ENCODE data around the gene PSMD5.
"Not testable (repeated sequence)": the region's sequence is repeated elsewhere in the genome, so short reads cannot be mapped to it uniquely, and the experiment has no call there.

Gene PSMD5

GRCh38 chr9:120854596-120855327 is 12.0 kb upstream of the PSMD5 start:
- DNase-seq = no peak

- DNase-seq = no peak
Observed at GRCh38 chr9:120853198-120853597, 10.5 kb upstream of the PSMD5 start.

- no peak for DNase-seq
Observed at GRCh38 chr9:120852240-120853010, 9.7 kb upstream of the PSMD5 start.

- no peak for DNase-seq
Observed at GRCh38 chr9:120851449-120851848, 8.7 kb upstream of the PSMD5 start.

- DNase-seq = no peak
Observed at GRCh38 chr9:120850315-120850714, 7.6 kb upstream of the PSMD5 start.

GRCh38 chr9:120846906-120847305 is 4.2 kb upstream of the PSMD5 start:
- peak; percentile 76 for DNase-seq

- DNase-seq = no peak
Observed at GRCh38 chr9:120846251-120846889, 3.6 kb upstream of the PSMD5 start.

- DNase-seq = peak; percentile 37
Observed at GRCh38 chr9:120845255-120845654, 2.5 kb upstream of the PSMD5 start.

GRCh38 chr9:120841930-120842684 is 615 bp downstream of the PSMD5 start:
- no peak for DNase-seq

GRCh38 chr9:120839146-120839545 is 3.6 kb downstream of the PSMD5 start:
- peak; percentile 57 for DNase-seq

- no peak for DNase-seq
Observed at GRCh38 chr9:120837921-120838320, 4.8 kb downstream of the PSMD5 start.

GRCh38 chr9:120833325-120833724 is 9.4 kb downstream of the PSMD5 start:
- no peak for DNase-seq

- no peak for DNase-seq
Observed at GRCh38 chr9:120832807-120833206, 9.9 kb downstream of the PSMD5 start.

GRCh38 chr9:120830865-120831264 is 11.9 kb downstream of the PSMD5 start:
- no peak for DNase-seq

GRCh38 chr9:120830151-120830550 is 12.6 kb downstream of the PSMD5 start:
- DNase-seq = no peak

- DNase-seq = no peak
Observed at GRCh38 chr9:120829650-120830049, 13.1 kb downstream of the PSMD5 start.

- DNase-seq = no peak
Observed at GRCh38 chr9:120820095-120820494, 22.6 kb downstream of the PSMD5 start.

- DNase-seq = no peak
Observed at GRCh38 chr9:120818595-120818994, 24.1 kb downstream of the PSMD5 start.

GRCh38 chr9:120815075-120815474 is 27.6 kb downstream of the PSMD5 start:
- no peak for DNase-seq

GRCh38 chr9:120808931-120809330 is 33.8 kb downstream of the PSMD5 start:
- no peak for DNase-seq

- DNase-seq = no peak
Observed at GRCh38 chr9:120807607-120808379, 34.9 kb downstream of the PSMD5 start.

- not testable (repeated sequence) for DNase-seq
Observed at GRCh38 chr9:120804784-120805363, 37.8 kb downstream of the PSMD5 start.

Measured in NCI-H226 (cell line).